OCI-LY7 (cell line): ENCODE data around the gene KLHDC3.

Experiments used
- CTCF ChIP-seq: fragments of 200-600 bp; sonication (generic); conservative IDR thresholded peaks from 2 replicates; pipeline ENCODE4 v1.5.1; 2014; ENCODE audit warnings: mild to moderate bottlenecking, antibody characterized with exemption, low read length, moderate library complexity, mixed read lengths
- EZH2phosphoT487 ChIP-seq: fragments of 200-600 bp; sonication (generic); IDR thresholded peaks from 2 replicates; pipeline ENCODE4 v1.6.1; 2018; ENCODE audit warnings: low read depth, borderline replicate concordance, mild to moderate bottlenecking, mixed run types, antibody characterized with exemption, low read length, moderate library complexity, mixed read lengths

GRCh38 chr6:43005844-43006243 is 8.2 kb upstream of the KLHDC3 start:
- no peak for TF ChIP-seq CTCF
- TF ChIP-seq EZH2phosphoT487: no peak
